Glomerular visceral epithelial cell (primary cell): ENCODE results near the gene CCDC92.
A peak's percentile ranks its signal among the peaks of the same experiment; 100 is the strongest.

Experiments
- DNase-seq: peaks from one replicate; pipeline ENCODE4 v3.0.0-alpha.2; 2016; ENCODE audit errors: extremely low spot score

The CCDC92 gene

GRCh38 chr12:123910057-123910456 lies 62.6 kb downstream of the CCDC92 start:
- no peak for DNase-seq

DNA sequence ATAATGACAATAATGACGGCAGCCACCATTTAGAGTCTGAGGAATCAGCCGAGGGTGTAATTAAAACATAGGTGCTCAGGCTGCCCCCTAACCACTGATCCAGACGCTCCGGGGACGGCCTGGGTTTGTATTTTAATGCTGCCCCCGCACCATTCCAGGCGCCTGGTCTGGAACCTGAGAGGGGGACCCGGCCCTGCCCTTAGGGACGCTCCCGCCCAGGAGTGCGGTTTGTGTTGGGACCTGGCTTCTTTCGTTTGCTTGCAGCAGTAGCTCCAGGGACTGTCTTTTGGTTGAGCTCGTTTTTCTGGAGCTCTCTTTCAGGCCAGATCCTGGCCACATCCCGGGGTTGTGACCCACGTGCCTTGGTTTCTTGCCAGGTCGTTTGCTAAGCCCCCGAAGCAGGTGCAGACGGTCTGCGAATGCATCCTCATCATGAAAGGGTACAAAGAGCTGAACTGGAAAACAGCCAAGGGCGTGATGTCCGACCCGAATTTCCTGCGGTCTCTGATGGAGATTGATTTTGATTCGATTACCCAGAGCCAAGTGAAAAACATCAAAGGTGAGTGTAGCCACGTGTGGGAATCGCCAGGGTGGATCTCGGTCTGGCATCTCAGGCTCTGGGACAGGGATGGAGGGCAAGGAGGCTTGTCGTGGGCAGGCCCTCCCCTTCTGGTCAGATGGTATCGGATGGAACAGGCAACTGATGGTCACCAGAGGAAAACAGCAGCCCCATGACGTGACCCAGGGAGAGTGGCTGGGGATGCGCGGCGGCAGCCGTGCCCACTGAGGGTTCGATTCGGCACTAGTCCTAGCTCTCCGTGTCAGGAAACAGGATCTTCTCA lies 63.5 kb downstream of the CCDC92 start:
- no peak for DNase-seq

DNA sequence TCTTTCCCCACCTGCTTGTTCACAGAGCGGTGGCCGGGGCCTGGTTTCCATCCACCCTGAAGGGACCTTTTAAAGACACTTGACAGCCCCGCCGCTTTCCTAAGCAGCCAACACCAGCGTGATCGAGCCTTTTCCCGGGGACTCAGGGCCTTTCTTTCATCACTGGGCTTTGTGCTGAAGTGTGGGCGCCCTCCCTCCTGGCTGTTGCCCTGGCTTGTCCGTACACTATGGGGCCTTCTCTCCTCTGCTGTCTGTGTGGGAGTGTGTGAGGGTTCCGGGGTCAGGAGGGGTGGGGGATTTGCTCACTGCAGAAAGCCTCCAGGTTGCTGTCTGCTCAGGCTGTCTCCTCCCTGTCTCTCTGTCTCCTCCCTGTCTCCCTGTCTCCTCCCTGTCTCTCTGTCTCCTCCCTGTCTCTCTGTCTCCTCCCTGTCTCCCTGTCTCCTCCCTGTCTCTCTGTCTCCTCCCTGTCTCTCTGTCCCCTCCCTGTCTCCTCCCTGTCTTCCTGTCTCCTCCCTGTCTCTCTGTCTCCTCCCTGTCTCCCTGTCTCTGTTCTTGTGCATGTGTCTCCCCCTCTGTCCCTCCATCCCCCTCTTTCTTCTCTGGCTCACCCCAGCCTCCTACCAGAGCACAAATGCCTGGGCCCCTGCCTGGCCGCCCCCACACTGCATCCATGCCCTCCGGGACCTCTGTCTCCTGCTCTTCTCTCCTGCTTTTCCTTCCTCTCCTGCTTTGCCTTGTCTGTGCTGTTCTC lies 64.7 kb downstream of the CCDC92 start:
- DNase-seq: no peak

GRCh38 chr12:123906711-123907420 lies 65.8 kb downstream of the CCDC92 start:
- no peak for DNase-seq

DNA sequence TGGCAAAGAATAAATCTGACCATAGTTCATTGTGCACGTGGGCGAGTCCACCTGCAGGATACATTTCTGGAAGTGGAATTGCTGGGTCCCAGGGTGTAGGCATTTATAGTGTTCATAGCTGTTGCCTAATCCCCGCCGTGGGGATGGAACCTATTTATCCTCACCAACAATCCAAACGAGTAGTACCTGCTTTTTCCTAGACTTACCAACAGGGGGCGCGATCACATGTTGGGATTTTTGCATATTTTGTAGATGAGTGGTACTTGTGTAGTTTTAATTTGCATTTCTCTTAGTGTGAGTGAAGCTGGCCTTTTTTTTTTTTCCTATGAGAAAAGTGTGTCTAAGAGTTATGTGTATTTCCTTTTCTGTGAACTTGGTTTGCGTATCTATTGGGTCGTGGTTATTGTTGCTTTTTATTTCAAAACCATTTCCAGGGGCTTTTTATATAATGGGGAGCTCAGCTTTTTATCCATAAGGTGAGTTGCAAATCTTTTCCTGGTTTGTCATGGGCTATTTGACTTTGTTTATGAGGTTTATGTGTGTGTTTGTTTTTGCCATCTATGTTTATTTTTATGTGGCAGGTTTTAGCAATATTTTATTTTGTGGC lies 67.2 kb downstream of the CCDC92 start:
- DNase-seq: peak; percentile 63

- DNase-seq: no peak
Measured at GRCh38 chr12:123903301-123904065, 69.1 kb downstream of the CCDC92 start.

- DNase-seq: no peak
Measured at GRCh38 chr12:123902821-123903220, 69.8 kb downstream of the CCDC92 start.

GRCh38 chr12:123900871-123901376 lies 71.7 kb downstream of the CCDC92 start:
- no peak for DNase-seq

DNA sequence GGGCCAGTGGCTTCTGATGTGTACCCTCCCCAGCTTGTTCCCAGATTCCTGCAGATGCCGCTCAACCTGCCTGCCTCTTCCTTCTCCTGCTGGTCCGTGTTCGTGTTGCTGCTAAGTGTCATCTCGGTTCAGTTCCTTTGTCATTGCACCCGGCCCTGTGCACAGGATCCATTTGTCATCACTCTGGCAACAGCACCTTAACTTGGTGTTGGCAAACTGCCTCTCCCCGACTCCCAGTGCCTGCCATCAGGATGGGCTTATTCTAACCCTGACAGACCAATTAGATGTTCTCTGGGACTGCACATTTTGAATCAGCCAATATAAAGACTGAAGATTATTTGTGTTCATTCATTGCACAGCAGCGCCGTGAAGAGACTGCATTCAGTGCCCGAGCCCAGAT lies 73.3 kb downstream of the CCDC92 start:
- DNase-seq: no peak

DNA sequence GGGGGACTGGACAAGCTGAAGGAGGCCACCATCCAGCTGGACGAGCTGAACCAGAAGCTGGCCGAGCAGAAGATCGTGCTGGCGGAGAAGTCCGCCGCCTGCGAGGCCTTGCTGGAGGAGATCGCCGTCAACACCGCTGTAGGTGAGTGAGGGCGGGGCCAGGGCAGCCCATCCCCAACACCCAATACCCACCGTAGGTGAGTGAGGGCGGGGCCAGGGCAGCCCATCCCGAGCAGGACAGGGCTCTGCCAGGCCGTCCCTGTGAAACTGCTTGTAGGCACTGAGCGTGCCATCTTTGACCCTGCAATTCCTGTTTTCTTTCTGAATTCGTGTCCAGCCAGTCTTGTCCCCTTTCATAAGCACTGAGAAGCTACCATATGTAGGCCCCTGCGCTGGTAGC lies 74.0 kb downstream of the CCDC92 start:
- DNase-seq: no peak

DNA sequence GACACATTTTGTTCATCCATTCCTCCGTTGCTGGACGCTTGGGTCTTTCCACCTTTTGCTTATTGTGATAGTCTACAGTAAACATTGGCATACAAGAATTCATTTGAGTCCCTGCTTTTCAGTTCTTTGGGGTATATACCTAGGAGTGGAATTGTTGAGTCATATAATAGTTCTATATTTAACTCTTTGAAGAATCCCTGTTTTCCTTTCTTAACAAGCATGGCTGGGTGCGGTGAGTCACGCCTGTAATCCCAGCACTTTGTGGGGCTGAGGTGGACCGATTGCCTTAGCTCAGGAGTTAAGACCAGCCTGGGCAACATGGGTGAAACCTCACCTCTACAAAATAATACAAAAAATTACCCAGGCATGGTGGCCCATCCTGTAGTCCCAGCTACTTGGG lies 75.4 kb downstream of the CCDC92 start:
- DNase-seq: peak; percentile 70

GRCh38 chr12:123896767-123897166 lies 75.9 kb downstream of the CCDC92 start:
- DNase-seq: no peak

- no peak for DNase-seq
Measured at GRCh38 chr12:123895451-123895850, 77.2 kb downstream of the CCDC92 start.

GRCh38 chr12:123894823-123895345 lies 77.7 kb downstream of the CCDC92 start:
- no peak for DNase-seq

DNA sequence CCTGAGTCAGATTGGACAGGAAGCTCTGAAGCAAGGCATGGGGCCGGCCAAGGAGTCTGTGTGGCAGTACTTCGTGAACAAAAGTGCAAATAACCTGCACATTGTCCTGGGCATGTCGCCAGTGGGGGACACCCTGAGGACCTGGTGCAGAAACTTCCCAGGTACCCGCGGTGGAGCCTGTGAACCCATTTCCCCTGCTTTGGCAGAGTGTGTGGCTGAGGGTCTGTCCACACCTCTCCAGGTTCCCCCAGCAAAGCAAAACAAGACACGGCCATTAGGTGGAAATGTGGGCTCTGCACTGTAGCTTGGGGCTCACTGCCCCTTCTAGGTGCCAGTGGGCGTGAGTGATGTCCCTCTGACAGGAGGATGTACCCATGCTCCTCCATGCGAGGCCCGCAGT lies 79.4 kb downstream of the CCDC92 start:
- no peak for DNase-seq

- DNase-seq: no peak
Measured at GRCh38 chr12:123892853-123893252, 79.8 kb downstream of the CCDC92 start.

DNA sequence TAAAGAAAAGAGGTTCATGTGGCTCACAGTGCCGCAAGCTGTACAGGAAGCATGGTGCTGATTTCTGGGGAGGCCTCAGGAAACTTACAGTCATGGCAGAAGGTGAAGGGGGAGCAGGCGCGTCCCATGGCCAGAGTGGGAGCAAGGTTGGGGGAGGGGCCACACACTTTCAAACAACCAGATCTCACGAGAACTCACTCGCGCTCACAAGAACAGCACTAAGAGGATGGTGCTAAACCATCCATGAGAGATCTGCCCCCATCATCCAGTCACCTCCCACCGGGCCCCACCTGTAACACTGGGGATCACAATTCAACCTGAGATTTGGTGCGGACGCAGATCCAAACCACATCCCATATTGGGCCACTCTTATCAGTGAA lies 80.5 kb downstream of the CCDC92 start:
- DNase-seq: no peak

DNA sequence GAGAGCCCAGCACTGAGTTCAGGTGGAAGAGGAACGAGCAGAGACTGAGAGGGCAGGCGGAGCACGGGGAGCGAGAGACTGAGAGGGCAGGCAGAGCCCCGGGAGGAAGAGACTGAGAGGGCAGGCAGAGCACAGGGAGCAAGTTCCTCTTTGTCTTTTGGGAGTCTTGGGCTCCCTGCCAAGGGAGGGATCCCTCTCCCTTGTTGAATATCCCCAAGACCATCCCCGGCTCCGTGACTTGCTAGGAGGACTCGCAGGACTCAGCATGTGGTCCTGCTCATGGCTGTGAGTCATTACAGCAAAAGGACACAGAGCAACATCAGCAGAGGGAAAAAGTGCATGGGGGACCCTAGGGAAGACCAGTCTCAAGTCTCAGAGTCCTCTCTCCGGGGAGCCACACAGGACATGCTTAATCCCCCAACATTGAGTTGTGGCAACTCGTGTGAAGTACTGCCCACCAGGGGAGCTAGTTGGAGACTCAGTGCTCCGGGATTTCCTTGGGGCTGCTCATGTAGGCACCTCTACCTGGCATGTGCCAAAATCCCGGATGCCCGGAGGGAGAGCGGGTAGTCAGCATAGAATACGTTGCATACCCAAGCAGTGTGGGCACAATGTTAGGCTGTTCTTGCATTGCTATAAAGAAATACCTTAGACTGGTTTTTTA lies 81.0 kb downstream of the CCDC92 start:
- DNase-seq: no peak

DNA sequence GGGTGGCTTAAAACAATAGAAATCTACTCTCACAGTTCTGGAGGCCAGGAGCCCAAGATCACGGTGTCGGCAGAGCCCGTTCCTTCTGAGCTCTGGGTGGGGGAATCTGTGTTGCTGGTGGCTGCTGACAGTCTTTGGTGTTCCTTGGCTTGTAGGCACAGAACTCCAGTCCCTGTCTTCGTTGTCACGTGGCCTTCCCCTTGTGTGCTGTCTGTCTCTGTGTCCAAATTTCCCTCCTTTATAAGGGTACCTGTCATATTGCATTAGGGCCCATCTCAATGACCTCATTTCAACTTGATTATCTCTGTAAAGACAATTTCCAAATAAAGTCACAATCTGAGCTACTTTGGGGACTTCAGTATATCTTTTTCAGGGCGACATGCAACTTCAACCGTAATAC lies 81.6 kb downstream of the CCDC92 start:
- no peak for DNase-seq

DNA sequence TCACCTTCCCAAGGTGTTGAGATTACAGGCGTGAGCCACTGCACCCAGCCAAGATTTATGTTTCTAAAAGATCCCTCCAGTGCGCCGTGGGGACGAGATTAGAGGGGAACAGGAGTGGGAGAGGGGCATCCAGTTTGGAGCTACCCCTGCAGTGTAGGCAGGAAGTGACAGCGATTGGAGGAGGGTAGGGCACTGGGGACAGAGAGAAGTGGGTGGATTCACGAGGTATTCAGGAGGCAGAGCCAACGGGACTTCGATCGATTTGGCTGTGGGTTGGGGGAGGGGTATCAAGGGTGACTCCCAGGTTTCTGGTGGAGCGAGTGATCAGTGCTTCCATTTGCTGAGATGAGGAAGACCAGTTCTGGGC lies 82.1 kb downstream of the CCDC92 start:
- DNase-seq: no peak
